GM12873 (cell line): ENCODE results near the gene KRTAP10-9.

Experiments
- TF ChIP-seq, protein P1 (sequence below): IDR thresholded peaks from 2 replicates; pipeline ENCODE4 v1.5.1; 2012; ENCODE audit warnings: low read depth, mild to moderate bottlenecking, moderate library complexity, low read length, control low read depth; ENCODE audit not compliant: insufficient read depth; ENCODE audit errors: missing control alignments

Gene KRTAP10-9

DNA sequence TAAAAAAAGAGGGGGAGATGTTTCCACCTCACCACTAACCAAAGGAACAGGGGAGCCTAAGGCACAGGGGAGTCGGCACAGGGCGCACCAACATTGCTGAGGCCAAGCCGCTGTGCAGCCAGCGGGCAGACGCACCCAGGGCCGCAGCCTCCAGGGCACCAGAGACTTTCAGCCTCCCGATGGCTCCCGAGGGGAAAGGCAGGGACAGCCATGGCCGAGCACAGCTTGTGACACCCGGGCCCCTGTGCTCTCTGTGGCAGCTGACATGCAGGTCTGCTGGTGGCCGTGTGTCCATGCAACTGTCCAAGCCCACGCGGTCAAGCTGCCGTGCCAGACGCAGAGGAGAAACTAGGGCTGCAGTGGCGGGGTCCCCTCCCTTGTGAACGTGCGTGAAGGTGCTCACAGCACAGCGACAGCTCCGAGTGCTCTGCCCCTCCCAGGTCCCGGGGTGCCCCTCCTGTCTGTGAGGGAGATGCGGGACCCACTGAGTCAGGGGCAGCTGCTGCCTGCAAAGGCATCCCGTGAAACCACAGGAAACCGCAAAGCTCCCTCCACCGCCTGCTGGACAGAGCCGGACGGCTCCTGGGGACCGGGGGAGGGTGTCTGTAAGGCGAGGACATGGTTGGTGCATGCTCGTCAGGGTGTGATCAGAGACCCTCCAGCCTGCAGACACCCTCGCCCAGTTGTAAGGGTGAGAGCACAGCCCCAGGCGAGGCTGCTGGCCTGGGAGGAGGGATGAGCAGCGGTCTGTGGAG, 21.8 kb downstream of the KRTAP10-9 start:
- TF ChIP-seq, protein P1, sequence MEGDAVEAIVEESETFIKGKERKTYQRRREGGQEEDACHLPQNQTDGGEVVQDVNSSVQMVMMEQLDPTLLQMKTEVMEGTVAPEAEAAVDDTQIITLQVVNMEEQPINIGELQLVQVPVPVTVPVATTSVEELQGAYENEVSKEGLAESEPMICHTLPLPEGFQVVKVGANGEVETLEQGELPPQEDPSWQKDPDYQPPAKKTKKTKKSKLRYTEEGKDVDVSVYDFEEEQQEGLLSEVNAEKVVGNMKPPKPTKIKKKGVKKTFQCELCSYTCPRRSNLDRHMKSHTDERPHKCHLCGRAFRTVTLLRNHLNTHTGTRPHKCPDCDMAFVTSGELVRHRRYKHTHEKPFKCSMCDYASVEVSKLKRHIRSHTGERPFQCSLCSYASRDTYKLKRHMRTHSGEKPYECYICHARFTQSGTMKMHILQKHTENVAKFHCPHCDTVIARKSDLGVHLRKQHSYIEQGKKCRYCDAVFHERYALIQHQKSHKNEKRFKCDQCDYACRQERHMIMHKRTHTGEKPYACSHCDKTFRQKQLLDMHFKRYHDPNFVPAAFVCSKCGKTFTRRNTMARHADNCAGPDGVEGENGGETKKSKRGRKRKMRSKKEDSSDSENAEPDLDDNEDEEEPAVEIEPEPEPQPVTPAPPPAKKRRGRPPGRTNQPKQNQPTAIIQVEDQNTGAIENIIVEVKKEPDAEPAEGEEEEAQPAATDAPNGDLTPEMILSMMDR: no peak

DNA sequence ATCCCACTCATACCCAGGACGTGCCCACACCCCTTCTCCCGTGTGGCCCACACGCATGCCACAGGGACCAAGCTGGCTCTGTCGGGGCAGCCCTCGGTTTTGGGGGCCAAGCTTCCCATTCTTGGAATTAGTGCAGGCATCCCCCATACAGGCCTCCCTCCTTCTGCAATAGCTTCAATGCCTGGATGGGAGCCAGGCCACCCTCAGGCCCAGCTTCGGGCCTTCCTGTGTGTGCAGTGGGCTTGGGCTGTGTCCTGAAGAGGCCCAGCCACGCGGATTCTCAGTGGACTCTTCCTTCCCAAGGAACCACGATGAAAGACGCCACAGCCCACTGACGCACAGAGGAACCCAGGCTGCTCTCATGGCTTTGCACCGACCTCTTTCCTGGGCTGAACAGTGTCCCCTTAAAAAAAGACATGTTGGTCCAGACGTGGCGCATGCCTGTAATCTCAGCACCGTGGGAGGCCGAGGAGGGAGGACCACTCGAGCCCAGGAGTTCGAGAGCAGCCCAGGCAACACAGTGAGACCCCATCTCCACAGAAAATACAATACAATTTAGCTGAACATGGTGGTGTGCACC, 22.7 kb downstream of the KRTAP10-9 start:
- TF ChIP-seq, protein P1: no peak

DNA sequence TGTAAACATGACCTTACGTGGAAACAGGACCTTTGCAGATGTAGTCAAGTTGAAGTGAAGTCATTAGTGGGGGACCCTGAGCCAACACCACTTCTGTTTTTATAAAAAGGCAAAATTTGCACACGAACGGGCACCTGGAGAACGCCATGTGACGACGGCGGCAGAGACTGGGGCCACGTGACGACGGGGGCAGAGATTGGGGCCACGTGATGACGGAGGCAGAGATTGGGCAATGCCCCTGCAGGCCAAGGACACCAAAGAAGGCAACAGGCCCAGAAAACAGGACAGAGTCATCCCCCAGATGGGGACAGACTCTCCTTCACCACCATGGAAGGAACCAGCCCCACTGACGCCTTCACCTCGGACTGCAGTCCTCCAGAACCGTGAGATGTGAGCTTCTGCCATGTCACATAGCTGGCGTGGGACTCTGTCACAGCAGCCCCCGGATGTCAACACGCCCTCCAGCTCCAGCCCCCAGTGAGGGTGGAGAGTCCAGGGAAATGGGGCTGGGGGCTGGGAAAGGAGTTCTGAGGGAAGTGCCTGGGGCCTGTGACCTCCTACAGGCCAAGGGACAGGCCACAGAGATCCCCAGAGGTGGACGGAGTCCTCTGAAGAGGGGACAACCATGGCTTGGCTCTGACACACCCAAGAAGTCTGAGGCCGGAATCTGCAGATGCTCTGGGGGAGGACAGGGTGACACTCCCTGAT, 23.5 kb downstream of the KRTAP10-9 start:
- TF ChIP-seq, protein P1: no peak

DNA sequence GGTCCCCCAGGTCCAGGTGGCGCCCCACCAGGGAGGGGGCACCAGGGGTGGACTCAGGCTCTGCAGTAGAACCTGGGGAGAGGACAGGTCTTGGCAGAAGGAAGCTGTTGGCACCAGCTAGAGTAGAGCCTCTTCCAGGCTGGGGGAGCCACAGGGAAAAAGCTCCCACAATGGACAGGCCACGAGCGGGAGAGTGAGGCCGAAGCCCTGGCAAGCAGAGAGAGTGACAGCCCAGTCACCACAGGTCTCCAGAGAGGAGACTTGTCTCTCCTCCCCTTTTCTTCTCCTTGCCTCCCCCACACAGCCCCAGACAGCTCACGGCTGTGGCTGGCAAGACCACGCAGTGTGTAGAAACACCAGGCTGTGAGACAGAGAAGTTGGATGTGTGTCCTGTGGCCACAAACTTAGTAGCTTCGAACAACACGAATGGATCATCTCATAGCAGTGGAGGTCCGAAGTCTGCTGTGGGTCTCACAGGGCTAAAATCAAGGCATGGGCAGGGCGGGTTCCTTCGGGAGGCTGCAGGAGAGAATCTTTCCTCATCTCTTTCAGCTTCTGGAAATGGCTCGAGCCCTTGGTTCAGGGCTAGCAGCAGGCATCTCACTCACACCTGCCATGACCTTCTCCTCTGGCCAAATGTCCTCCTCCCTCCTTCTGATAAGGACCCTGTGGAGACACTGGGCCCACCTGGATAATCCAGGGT, 24.2 kb downstream of the KRTAP10-9 start:
- TF ChIP-seq, protein P1: no peak

DNA sequence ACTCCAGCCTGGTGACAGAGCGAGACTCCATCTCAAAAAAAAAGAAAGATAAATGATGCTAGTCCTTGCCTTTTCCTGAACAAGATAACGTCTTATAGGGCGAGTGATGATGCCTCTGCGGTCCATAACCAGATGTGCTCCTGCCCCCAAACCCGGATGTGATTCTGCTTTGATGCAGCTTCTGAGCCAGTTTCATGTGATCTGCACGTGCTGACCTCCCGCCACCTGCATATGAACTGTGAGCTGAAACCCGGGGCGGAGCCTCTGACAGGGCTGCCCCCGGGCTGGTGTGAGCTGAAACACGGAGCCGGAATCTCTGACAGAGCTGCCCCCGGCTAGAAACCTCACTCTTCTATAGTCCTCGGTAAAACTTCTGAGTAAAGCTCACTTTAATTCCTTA, 26.2 kb downstream of the KRTAP10-9 start:
- TF ChIP-seq, protein P1: no peak

DNA sequence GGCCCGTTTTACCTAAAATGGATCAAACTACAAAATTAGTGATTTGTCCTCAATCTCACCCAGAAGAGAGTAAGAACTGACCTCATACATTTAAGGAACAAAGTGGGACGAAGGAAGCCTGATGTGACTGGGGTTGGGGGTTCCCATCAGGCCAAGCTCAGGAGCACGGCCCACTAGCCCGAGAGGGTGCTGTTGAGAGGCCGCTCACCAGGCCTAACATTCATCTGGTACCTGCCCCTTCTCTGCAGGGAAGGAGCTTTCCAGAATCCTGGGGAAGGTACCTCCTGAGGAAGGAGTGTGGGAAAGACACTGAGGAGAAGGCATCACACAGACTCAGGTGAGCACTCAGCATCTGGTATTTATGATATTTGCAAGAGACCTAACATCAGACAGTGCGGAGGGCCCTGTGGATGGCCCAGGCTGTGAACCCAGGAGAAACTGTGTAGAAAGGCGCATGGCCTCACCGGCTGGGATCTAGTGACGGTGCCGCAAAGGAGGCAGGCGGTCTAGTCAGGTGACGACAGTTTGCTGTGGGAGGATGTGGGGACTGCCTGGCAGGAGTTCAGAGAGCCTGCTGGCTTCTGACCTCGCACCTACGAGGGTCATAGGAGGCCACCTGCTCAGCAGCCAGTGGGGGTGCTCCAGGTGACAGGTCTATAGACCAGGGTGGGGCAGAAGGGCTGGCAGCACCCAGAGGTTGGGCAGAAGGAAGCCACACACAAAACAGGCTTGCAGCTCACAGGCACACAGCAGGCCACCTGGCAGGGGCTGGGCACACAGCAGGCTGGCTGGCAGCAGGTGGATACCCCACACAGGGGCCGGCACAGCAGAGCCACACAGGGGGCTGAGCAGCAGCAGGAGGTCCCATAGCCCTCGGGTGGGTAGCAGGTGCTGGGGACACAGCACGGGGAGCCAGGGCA, 27.0 kb downstream of the KRTAP10-9 start:
- TF ChIP-seq, protein P1: no peak
